ENCODE data around the gene PAQR9. TPM values are rescaled to one million over a fixed set of nuclear protein-coding genes. Genes with fewer than 3 reads are reported as not detected.

The PAQR9 gene
- total and polyA plus RNA-seq, 9 of the 15 experiments (the other 6 are each of a cell fraction or from before 2014, with no cell fraction given) = 0.04 to 0.58 (median 0.22) TPM

DNA sequence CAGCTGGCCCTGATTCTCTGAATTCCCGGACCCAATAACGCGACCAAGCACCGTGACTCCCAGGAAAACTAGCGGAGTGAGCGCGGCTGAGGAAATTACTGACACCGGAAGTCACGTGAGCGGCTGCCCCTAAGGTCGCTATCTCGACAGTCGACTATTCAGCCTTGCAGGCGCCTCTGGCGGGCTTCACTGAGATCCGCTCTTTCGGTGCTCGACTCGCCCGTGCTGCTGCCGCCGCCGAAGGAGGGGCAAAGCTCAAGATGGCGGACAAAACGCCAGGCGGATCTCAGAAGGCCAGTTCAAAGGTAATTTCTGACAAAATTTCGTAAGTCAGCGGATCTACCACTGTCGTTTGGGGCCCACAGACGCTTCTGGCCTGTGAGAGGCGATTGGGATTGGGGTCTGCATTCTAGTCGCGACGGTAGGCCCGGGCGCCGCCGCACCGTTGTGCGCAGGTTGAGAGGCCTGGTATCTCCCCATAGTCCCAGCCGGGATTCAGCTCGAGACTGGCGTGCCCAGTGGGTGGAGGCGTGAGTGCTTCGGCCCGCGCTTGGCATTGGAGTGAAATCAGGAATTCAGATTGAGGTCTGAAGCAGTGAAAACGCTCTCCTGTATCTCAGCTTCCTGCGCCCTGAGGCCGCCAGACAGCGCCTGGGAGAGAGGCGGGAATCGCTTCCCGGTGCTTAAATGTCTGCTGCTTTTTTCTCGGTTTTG, 38.1 kb upstream of the PAQR9 start, which contains the start of gene U2SURP:
Gene U2SURP, plus strand, starts transcription at position 202 of the 714 bp plus-strand sequence. Its CDS starts 59 bp downstream, at position 261.
- DNase-seq (ENCODE audit: extremely low read depth in 1 of 4, low spot score in 3 of 4) = peak; percentile 88 to 98 (median 90)
- WGBS (ENCODE audit: insufficient coverage, low coverage, missing lambda C conversion rate) = under 1% methylated on average over 51 of the region's 55 CpGs
- peaks cover 76% of the 10 kb centered on the region for H3K79me2 ChIP-seq (ENCODE audit: control insufficient read depth, insufficient read depth, low read length)
- intact Hi-C loops (cut with micrococcal nuclease) (loop anchor here (1.0 to 5.0 kb wide), 2 partner anchors 117 to 974 kb away; no protein-coding TSS in a partner anchor), in situ Hi-C loops (cut with MboI) (no loop called here)
- peaks cover 7% of the 10 kb centered on the region; the same call in 1 of the 3 replicates for H3K36me3 ChIP-seq (ENCODE audit: control insufficient read depth, insufficient read depth, low read length)
- TSS peak; percentile 58 for BruUV-seq (replicated peaks)
- CTCF ChIA-PET (ENCODE audit: low intra/inter-chr PET ratio) = interaction anchor here (0.6 kb wide), 1 partner anchor 267 kb away, joined by 4 read pairs; no protein-coding TSS in a partner anchor
- FAIRE-seq = peak; percentile 82
- H2AFZ ChIP-seq (ENCODE audit: low read depth, low read length) = peak within 1 kb of the TSS; percentile 93
- H3K9ac ChIP-seq (ENCODE audit: insufficient read depth in 1 of 2, low read depth in 2 of 2, low read length in 2 of 2) = peak within 1 kb of the TSS; percentile 98 to 99
- H3K27ac ChIP-seq (ENCODE audit: extremely low read depth, low read depth, low read length) = peak within 1 kb of the TSS; percentile 99
- ATAC-seq = peak; percentile 74
- no peaks in the 10 kb centered on the region for H3K9me3 ChIP-seq (replicated peaks; ENCODE audit: control insufficient read depth, insufficient read depth, low read depth, low read length)
- H3K9me1 ChIP-seq (ENCODE audit: control insufficient read depth, insufficient read depth, low read length) = no peaks in the 10 kb centered on the region
- peak within 1 kb of the TSS; percentile 99 for H3K4me2 ChIP-seq (ENCODE audit: insufficient read depth, low read length)
- H3K27me3 ChIP-seq (ENCODE audit: control insufficient read depth in 2 of 2, insufficient read depth in 2 of 2, low read length in 2 of 2) = no peaks in the 10 kb centered on the region
- H3K4me3 ChIP-seq = peak within 1 kb of the TSS; percentile 94
- H4K20me1 ChIP-seq (replicated peaks; ENCODE audit: control insufficient read depth, insufficient read depth, low read length) = peaks cover 18% of the 10 kb centered on the region
- POLR2A ChIA-PET = interaction anchor here (0.5 to 2.7 kb wide), 28 partner anchors 8 to 608 kb away, joined by 3 to 17 read pairs (median 3); no protein-coding TSS in a partner anchor
- H3K4me1 ChIP-seq (replicated peaks in 1 of 2; ENCODE audit: control insufficient read depth in 2 of 2, insufficient read depth in 2 of 2, low read length in 2 of 2) = peaks cover 6 to 28% of the 10 kb centered on the region in 2 experiments; a peak in 4 of 5 replicates
- TF ChIP-seq PRMT5 (CRISPR knock-in tag; IDR thresholded peaks at IDR 0.05) (no peak), RBM39 (optimal IDR thresholded peaks at IDR 0.05; ENCODE audit: low read depth, low read length) (no peak), ZNF232 (CRISPR knock-in tag; IDR thresholded peaks at IDR 0.05) (no peak), SMARCE1 (IDR thresholded peaks at IDR 0.05) (0 out of 2 replicates have a peak, but pooled peaks have one; percentile 31), ZNF644 (tag; IDR thresholded peaks at IDR 0.05; ENCODE audit: low read depth) (no peak), MCM3 (IDR thresholded peaks at IDR 0.05) (no peak), ZNF146 (CRISPR knock-in tag; IDR thresholded peaks at IDR 0.05; ENCODE audit: unreplicated experiment) (no peak), PRPF4 (IDR thresholded peaks at IDR 0.05; ENCODE audit: insufficient read depth, low read depth, low read length, poor library complexity, severe bottlenecking) (no peak), PHB2 (IDR thresholded peaks at IDR 0.05; ENCODE audit: low read depth) (no peak), ELF4 (CRISPR knock-in tag; IDR thresholded peaks at IDR 0.05) (no peak), ESRRB (CRISPR knock-in tag; IDR thresholded peaks at IDR 0.05; ENCODE audit: borderline replicate concordance) (no peak), HDAC6 (IDR thresholded peaks at IDR 0.05; ENCODE audit: low read depth, low read length) (no peak), GABPA (tag; conservative IDR thresholded peaks at IDR 0.05; ENCODE audit: low read depth) (peak; percentile 95), ZNF274 (IDR thresholded peaks at IDR 0.05; ENCODE audit: borderline replicate concordance, low read depth, low read length) (no peak), ZNF239 (CRISPR knock-in tag; IDR thresholded peaks at IDR 0.05) (no peak), MEF2A (IDR thresholded peaks at IDR 0.05; ENCODE audit: control insufficient read depth, low read depth, low read length) (no peak)
- TF ChIP-seq, protein P1, sequence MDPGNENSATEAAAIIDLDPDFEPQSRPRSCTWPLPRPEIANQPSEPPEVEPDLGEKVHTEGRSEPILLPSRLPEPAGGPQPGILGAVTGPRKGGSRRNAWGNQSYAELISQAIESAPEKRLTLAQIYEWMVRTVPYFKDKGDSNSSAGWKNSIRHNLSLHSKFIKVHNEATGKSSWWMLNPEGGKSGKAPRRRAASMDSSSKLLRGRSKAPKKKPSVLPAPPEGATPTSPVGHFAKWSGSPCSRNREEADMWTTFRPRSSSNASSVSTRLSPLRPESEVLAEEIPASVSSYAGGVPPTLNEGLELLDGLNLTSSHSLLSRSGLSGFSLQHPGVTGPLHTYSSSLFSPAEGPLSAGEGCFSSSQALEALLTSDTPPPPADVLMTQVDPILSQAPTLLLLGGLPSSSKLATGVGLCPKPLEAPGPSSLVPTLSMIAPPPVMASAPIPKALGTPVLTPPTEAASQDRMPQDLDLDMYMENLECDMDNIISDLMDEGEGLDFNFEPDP (CRISPR knock-in tag; IDR thresholded peaks at IDR 0.05) = no peak
- TF ChIP-seq, protein P2, sequence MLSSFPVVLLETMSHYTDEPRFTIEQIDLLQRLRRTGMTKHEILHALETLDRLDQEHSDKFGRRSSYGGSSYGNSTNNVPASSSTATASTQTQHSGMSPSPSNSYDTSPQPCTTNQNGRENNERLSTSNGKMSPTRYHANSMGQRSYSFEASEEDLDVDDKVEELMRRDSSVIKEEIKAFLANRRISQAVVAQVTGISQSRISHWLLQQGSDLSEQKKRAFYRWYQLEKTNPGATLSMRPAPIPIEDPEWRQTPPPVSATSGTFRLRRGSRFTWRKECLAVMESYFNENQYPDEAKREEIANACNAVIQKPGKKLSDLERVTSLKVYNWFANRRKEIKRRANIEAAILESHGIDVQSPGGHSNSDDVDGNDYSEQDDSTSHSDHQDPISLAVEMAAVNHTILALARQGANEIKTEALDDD (IDR thresholded peaks at IDR 0.05) = no peak
- TF ChIP-seq, protein P3, sequence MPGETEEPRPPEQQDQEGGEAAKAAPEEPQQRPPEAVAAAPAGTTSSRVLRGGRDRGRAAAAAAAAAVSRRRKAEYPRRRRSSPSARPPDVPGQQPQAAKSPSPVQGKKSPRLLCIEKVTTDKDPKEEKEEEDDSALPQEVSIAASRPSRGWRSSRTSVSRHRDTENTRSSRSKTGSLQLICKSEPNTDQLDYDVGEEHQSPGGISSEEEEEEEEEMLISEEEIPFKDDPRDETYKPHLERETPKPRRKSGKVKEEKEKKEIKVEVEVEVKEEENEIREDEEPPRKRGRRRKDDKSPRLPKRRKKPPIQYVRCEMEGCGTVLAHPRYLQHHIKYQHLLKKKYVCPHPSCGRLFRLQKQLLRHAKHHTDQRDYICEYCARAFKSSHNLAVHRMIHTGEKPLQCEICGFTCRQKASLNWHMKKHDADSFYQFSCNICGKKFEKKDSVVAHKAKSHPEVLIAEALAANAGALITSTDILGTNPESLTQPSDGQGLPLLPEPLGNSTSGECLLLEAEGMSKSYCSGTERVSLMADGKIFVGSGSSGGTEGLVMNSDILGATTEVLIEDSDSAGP (CRISPR knock-in tag; IDR thresholded peaks at IDR 0.05) = no peak

All from K562 (cell line).